K562 (cell line): ENCODE results near the gene ADGRG1. TPM values are rescaled to one million over a fixed set of nuclear protein-coding genes. Genes with fewer than 3 reads are reported as not detected.

Source experiments
- ATAC-seq: fragments of 200-7000 bp; cut with Tn5 transposase; 3 replicates; pipeline ENCODE4 v1.9.1; 2020; ENCODE audit warnings: moderate library complexity
- BruUV-seq: library from RNA; stranded (reverse); fragments of 400-500 nt; replicated peaks from 2 replicates; lab custom pipeline; 2021; lab: Mats Ljungman, UMichigan
- CTCF ChIA-PET: fragments of 300-600 bp; formaldehyde crosslinking; extraction: SDS; loops from one replicate; lab custom pipeline; 2021; ENCODE audit warnings: low intra/inter-chr PET ratio; lab: Yijun Ruan, JAX
- POLR2A ChIA-PET: fragments of 300-600, 350-650 bp; sonication (Branson Sonifier 250); formaldehyde crosslinking; extraction: SDS; loops from one replicate; lab custom pipeline; 2021; ENCODE audit warnings: antibody characterized with exemption, inconsistent platforms; lab: Yijun Ruan, JAX
- DNase-seq, 4 experiments: peaks; one replicate each; pipeline versions ENCODE4 v3.0.0 to v3.0.0-alpha.2; 2011 to 2018; ENCODE audit warnings: low spot score in 3 of 4, mixed read lengths in 3 of 4; ENCODE audit errors: extremely low read depth in 1 of 4
- FAIRE-seq: peaks from 2 replicates; lab custom pipeline; 2011; peaks lifted over from hg19 to GRCh38; lab: Jason Lieb, UNC
- H2AFZ ChIP-seq: 2 replicates; pipeline ENCODE4 v1.6.0; 2011; ENCODE audit warnings: low read depth, low read length, control low read depth, inconsistent platforms
- H3K27ac ChIP-seq: fragments of 200-600 bp; 3 replicates; pipeline ENCODE4 v1.8.0; 2011; ENCODE audit warnings: low read depth, mild to moderate bottlenecking, control low read depth, inconsistent platforms, low read length, moderate library complexity, mixed read lengths; ENCODE audit errors: extremely low read depth
- H3K27me3 ChIP-seq, 2 experiments: fragments of 300-600 bp in 1 of 2; 2 replicates in 1 of 2; 3 replicates in 1 of 2; pipeline versions ENCODE4 v1.6.0 to v1.8.0; 2011; ENCODE audit warnings: inconsistent platforms in 2 of 2, low read length in 2 of 2, mild to moderate bottlenecking in 1 of 2, mixed read lengths in 1 of 2, moderate library complexity in 1 of 2; ENCODE audit not compliant: control insufficient read depth in 2 of 2, insufficient read depth in 2 of 2
- H3K36me3 ChIP-seq: fragments of 300-600 bp; 3 replicates; pipeline ENCODE4 v1.8.0; 2011; ENCODE audit warnings: mild to moderate bottlenecking, low read length, inconsistent platforms; ENCODE audit not compliant: control insufficient read depth, insufficient read depth
- H3K4me1 ChIP-seq, 2 experiments: fragments of 200-600 bp in 1 of 2; replicated peaks in 1 of 2; 2 replicates in 1 of 2; 3 replicates in 1 of 2; pipeline versions ENCODE4 v1.5.1 to v1.8.0; 2011; ENCODE audit warnings: inconsistent platforms in 2 of 2, low read length in 2 of 2, mild to moderate bottlenecking in 1 of 2, mixed read lengths in 1 of 2, moderate library complexity in 1 of 2; ENCODE audit not compliant: control insufficient read depth in 2 of 2, insufficient read depth in 2 of 2
- H3K4me2 ChIP-seq: 2 replicates; pipeline ENCODE4 v1.6.1; 2011; ENCODE audit warnings: low read length, control low read depth, inconsistent platforms, mixed read lengths; ENCODE audit not compliant: insufficient read depth
- H3K4me3 ChIP-seq: fragments of 200-600 bp; sonication (generic), shearing (Covaris generic); 2 replicates; pipeline ENCODE4 v1.5.1; 2016; ENCODE audit warnings: control low read depth, inconsistent platforms
- H3K79me2 ChIP-seq: fragments of 200-600 bp; 3 replicates; pipeline ENCODE4 v1.8.0; 2011; ENCODE audit warnings: low read length, inconsistent platforms; ENCODE audit not compliant: control insufficient read depth, insufficient read depth
- H3K9ac ChIP-seq, 2 experiments: 2 replicates each; pipeline versions ENCODE4 v1.6.0 to v1.6.1; 2011; ENCODE audit warnings: low read depth in 2 of 2, low read length in 2 of 2, control low read depth in 1 of 2, inconsistent platforms in 1 of 2, mild to moderate bottlenecking in 1 of 2, mixed read lengths in 1 of 2; ENCODE audit not compliant: insufficient read depth in 1 of 2
- H3K9me1 ChIP-seq: one replicate; pipeline ENCODE4 v1.6.0; 2011; ENCODE audit warnings: inconsistent platforms, mild to moderate bottlenecking, low read length, moderate library complexity; ENCODE audit not compliant: control insufficient read depth, insufficient read depth
- H3K9me3 ChIP-seq: replicated peaks from 2 replicates; pipeline ENCODE4 v1.5.1; 2011; ENCODE audit warnings: low read depth, low read length, inconsistent platforms; ENCODE audit not compliant: control insufficient read depth, insufficient read depth
- H4K20me1 ChIP-seq: replicated peaks from 2 replicates; pipeline ENCODE4 v1.6.1; 2011; ENCODE audit warnings: low read length, inconsistent platforms, mixed read lengths; ENCODE audit not compliant: control insufficient read depth, insufficient read depth
- CBX5 ChIP-seq: IDR thresholded peaks from 2 replicates; pipeline ENCODE4 v1.6.1; 2014; ENCODE audit warnings: low read depth, borderline replicate concordance
- GABPB1 ChIP-seq: sonication (generic); formaldehyde crosslinking; IDR thresholded peaks from 2 replicates; pipeline ENCODE4 v1.8.0; 2022; ENCODE audit warnings: mild to moderate bottlenecking, missing genetic modification reagents
- HDAC2 ChIP-seq: fragments of 450-650 bp; IDR thresholded peaks from 2 replicates; pipeline ENCODE4 v1.6.1; 2016; ENCODE audit warnings: mild to moderate bottlenecking
- HDGF ChIP-seq: fragments of 450-650 bp; IDR thresholded peaks from 2 replicates; pipeline ENCODE4 v1.6.1; 2016
- HNRNPUL1 ChIP-seq: fragments of 200-400 bp; formaldehyde crosslinking; IDR thresholded peaks from 2 replicates; pipeline ENCODE4 v1.6.1; 2017; ENCODE audit warnings: low read length
- LCOR ChIP-seq: sonication (generic); formaldehyde crosslinking; IDR thresholded peaks from 2 replicates; pipeline ENCODE4 v1.8.0; 2022; ENCODE audit warnings: mild to moderate bottlenecking, missing genetic modification reagents
- MCM7 ChIP-seq, 2 experiments: fragments of 450-650 bp; IDR thresholded peaks; 2 replicates each; pipeline ENCODE4 v1.6.1; 2016 to 2018
- MED1 ChIP-seq: sonication (generic); formaldehyde crosslinking; IDR thresholded peaks from 2 replicates; pipeline ENCODE4 v1.8.1; 2023; ENCODE audit warnings: missing genetic modification reagents, borderline replicate concordance
- POLR2H ChIP-seq: IDR thresholded peaks from 2 replicates; pipeline ENCODE4 v1.6.1; 2016; ENCODE audit warnings: missing genetic modification characterization, low read depth, mild to moderate bottlenecking, control low read depth, missing compliant biosample characterization, moderate library complexity
- RBM15 ChIP-seq: fragments of 200-400 bp; formaldehyde crosslinking; IDR thresholded peaks from 2 replicates; pipeline ENCODE4 v1.6.1; 2018; ENCODE audit warnings: mild to moderate bottlenecking, low read length, moderate library complexity; ENCODE audit not compliant: insufficient read depth
- SP1 ChIP-seq: sonication (generic); formaldehyde crosslinking; IDR thresholded peaks from 2 replicates; pipeline ENCODE4 v1.8.1; 2022; ENCODE audit warnings: mild to moderate bottlenecking, missing genetic modification reagents
- ZC3H11A ChIP-seq: IDR thresholded peaks from 2 replicates; pipeline ENCODE4 v1.6.1; 2012; ENCODE audit warnings: low read depth, low read length, improper control_type of control experiment
- ZNF184 ChIP-seq: sonication (generic); formaldehyde crosslinking; IDR thresholded peaks from 2 replicates; pipeline ENCODE4 v1.5.0; 2020; ENCODE audit warnings: missing genetic modification reagents
- WGBS: fragments of 100-300 bp; shearing (Covaris generic); methylation state at CpG from one replicate; pipeline ENCODE4 v1.1.6; 2016; ENCODE audit warnings: low coverage, mixed read lengths; ENCODE audit not compliant: insufficient coverage; ENCODE audit errors: missing lambda C conversion rate; 5-methylcytosine and 5-hydroxymethylcytosine counted together
- in situ Hi-C: fragments of 300-500 bp; cut with MboI; formaldehyde crosslinking; loops from 4 replicates; pipeline ENCODE4 v1.15.0; 2018; ENCODE audit warnings: inconsistent platforms, mixed read lengths
- intact Hi-C: fragments of 100-400 bp; cut with micrococcal nuclease; formaldehyde crosslinking; loops from 2 replicates; pipeline ENCODE4 v1.14.2; 2022
- polyA plus RNA-seq, 8 experiments: library from polyadenylated mRNA; depleted of rRNA in 4 of 8; stranded (reverse) in 5 of 8; unstranded in 3 of 8; fragments of >200 nt; fragmentation: Nextera tagmentation in 2 of 8; fragmentation: Illumina TruSeq in 1 of 8; extraction: Ambion mirVana in 2 of 8; extraction: Trizol in 1 of 8; gene quantifications; 2 replicates each; pipeline versions ENCODE4 v1.2.1 to v1.2.3, GENCODE V29; 2011 to 2014; ENCODE audit warnings: inconsistent platforms in 1 of 8, missing spikeins in 1 of 8
- total RNA-seq, 7 experiments: library from RNA; depleted of rRNA in 6 of 7; stranded (reverse); fragments of >200 nt in 6 of 7; fragmentation: Illumina TruSeq in 2 of 7; extraction: Trizol in 2 of 7; gene quantifications; 2 replicates each; pipeline versions ENCODE4 v1.2.1 to v1.2.3, GENCODE V29; 2011 to 2021; ENCODE audit warnings: low replicate concordance in 1 of 7
- TF ChIP-seq, protein P1 (sequence below): IDR thresholded peaks from 2 replicates; pipeline ENCODE4 v1.6.1; 2016; ENCODE audit warnings: missing genetic modification characterization, missing compliant biosample characterization
- TF ChIP-seq, protein P2 (sequence below): IDR thresholded peaks from 2 replicates; pipeline ENCODE4 v1.6.1; 2011; ENCODE audit warnings: borderline replicate concordance, low read depth, mild to moderate bottlenecking, moderate library complexity, low read length; ENCODE audit not compliant: insufficient read depth, poor library complexity, severe bottlenecking

Gene ADGRG1
- total and polyA plus RNA-seq, 9 of the 15 experiments (the other 6 are each of a cell fraction or from before 2014, with no cell fraction given): 0.04 to 0.31 (median 0.16) TPM; not detected in 6

GRCh38 chr16:57591086-57591869 lies 37.2 kb upstream of the ADGRG1 start:
- 14% methylated on average over 9 of the region's 9 CpGs for WGBS
- in situ Hi-C loops: no loop called here
- FAIRE-seq: peak; percentile 99
- no peak for TF ChIP-seq ZC3H11A
- no peak for TF ChIP-seq HDGF
- TF ChIP-seq SP1: peak; percentile 50; the same call in 1 of the 2 replicates
- no peak for TF ChIP-seq HDAC2
- no peak for TF ChIP-seq ZNF184
- TF ChIP-seq CBX5: no peak
- no peak for TF ChIP-seq POLR2H (tag)
- TF ChIP-seq, protein P1, sequence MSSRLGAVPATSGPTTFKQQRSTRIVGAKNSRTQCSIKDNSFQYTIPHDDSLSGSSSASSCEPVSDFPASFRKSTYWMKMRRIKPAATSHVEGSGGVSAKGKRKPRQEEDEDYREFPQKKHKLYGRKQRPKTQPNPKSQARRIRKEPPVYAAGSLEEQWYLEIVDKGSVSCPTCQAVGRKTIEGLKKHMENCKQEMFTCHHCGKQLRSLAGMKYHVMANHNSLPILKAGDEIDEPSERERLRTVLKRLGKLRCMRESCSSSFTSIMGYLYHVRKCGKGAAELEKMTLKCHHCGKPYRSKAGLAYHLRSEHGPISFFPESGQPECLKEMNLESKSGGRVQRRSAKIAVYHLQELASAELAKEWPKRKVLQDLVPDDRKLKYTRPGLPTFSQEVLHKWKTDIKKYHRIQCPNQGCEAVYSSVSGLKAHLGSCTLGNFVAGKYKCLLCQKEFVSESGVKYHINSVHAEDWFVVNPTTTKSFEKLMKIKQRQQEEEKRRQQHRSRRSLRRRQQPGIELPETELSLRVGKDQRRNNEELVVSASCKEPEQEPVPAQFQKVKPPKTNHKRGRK (tag): no peak
- TF ChIP-seq LCOR: no peak
- TF ChIP-seq, protein P2, sequence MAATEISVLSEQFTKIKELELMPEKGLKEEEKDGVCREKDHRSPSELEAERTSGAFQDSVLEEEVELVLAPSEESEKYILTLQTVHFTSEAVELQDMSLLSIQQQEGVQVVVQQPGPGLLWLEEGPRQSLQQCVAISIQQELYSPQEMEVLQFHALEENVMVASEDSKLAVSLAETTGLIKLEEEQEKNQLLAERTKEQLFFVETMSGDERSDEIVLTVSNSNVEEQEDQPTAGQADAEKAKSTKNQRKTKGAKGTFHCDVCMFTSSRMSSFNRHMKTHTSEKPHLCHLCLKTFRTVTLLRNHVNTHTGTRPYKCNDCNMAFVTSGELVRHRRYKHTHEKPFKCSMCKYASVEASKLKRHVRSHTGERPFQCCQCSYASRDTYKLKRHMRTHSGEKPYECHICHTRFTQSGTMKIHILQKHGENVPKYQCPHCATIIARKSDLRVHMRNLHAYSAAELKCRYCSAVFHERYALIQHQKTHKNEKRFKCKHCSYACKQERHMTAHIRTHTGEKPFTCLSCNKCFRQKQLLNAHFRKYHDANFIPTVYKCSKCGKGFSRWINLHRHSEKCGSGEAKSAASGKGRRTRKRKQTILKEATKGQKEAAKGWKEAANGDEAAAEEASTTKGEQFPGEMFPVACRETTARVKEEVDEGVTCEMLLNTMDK: peak; percentile 39
- no peak for TF ChIP-seq HNRNPUL1
- peak; percentile 55 for TF ChIP-seq GABPB1
- TF ChIP-seq MED1 (CRISPR knock-in tag): no peak
- TF ChIP-seq MCM7 (IDR thresholded peaks at IDR 0.05): no peak
- no peak for TF ChIP-seq RBM15

More at GRCh38 chr16:57591086-57591869, 37.2 kb upstream of the ADGRG1 start:
- Histone ChIP-seq H3K4me2 (peak overlapping the region; percentile 56), H3K36me3 (no peaks in the 10 kb centered on the region), H3K9ac (peak overlapping the region in 1 of 2 experiments; percentile 20; a peak in 1 of 4 replicates), H3K27ac (no peak overlapping the region), H3K27me3 (peaks cover 2 to 8% of the 10 kb centered on the region in 2 experiments; a peak in 2 of 5 replicates), H4K20me1 (peaks cover 6% of the 10 kb centered on the region; the same call in 1 of the 2 replicates), H3K9me3 (no peaks in the 10 kb centered on the region; the same call in 1 of the 2 replicates), H3K4me3 (no peak overlapping the region), H3K4me1 (peaks cover 6 to 11% of the 10 kb centered on the region in 2 experiments; a peak in 4 of 5 replicates), H3K9me1 (no peaks in the 10 kb centered on the region), H3K79me2 (no peaks in the 10 kb centered on the region), H2AFZ (no peak overlapping the region)
- ChIA-PET CTCF (interaction anchor here (0.6 to 2.8 kb wide), 8 partner anchors 15 to 271 kb away, joined by 3 to 65 read pairs (median 7); no protein-coding TSS in a partner anchor), POLR2A (interaction anchor here (0.6 to 0.7 kb wide), 4 partner anchors 11 to 368 kb away, joined by 3 read pairs; partner anchors contain the start of gene ADGRG5)
- ATAC-seq (peak; percentile 100), DNase-seq (peak; percentile 80 to 85 (median 82))
- intact Hi-C loops: loop anchor here (1.0 to 10.0 kb wide), 3 partner anchors 58 to 274 kb away; no protein-coding TSS in a partner anchor
- BruUV-seq: no TSS peak
